ENCODE measurements around the gene SULT1C2. TPM values are rescaled to one million over a fixed set of nuclear protein-coding genes. Genes with fewer than 3 reads are reported as not detected.
A peak's percentile ranks its signal among the peaks of the same experiment; 100 is the strongest.

Gene SULT1C2
- total RNA-seq, 1 donor from 2014 or later: 0.28 TPM

DNA sequence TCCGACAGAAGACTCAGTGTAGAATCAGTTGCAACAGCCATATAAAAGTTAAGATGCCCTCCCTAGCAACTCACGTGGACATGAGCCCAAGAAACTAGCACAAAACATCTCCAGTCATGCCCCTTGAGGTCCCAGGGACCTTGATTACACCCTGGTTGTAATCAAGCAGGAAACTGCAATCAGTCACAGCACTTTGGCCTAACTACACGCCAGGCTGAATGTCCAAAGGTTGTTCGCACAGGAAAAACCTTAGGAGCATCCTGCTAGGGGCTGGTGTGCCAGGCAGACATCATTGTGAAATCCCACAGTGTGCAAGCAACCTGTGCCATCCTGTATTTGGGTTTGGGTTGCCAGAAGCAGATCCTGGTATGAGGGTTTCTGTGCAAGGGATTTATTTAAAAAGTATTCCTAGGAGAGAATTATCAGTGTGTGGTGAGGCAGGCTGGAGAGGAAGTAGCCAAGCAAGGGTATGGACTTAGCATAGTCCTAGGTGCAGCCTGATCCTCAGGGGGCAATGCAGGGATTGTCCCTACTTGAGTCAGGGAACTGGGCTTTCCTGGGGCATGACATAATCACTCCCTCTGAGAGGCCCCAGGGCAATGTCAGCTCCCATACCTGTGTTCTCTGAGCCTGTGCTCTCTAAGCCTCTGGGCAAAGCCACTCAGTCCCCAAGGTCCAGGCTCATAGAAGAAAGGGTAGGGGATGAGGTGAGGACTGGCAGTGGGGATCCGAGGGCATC, 17.8 kb upstream of the SULT1C2 start:
- no peaks in the 10 kb centered on the region for H3K27me3 ChIP-seq
- H2AFZ ChIP-seq (replicated peaks): no peak overlapping the region
- H3K27me3 Mint-ChIP-seq (ENCODE audit: insufficient read depth, low read depth): peaks cover 5% of the 10 kb centered on the region
- H3K36me3 ChIP-seq: no peaks in the 10 kb centered on the region
- H3K4me1 ChIP-seq: no peaks in the 10 kb centered on the region
- peak overlapping the region; percentile 57 for H3K27ac Mint-ChIP-seq
- peaks cover 3% of the 10 kb centered on the region for H3K9me3 Mint-ChIP-seq
- peak overlapping the region; percentile 50 for H3K4me3 Mint-ChIP-seq
- H3K4me3 ChIP-seq: no peak overlapping the region
- H3K9ac ChIP-seq: no peak overlapping the region
- H3K4me1 Mint-ChIP-seq: no peaks in the 10 kb centered on the region
- no peak for DNase-seq (ENCODE audit: low spot score)
- TF ChIP-seq EZH2 (IDR thresholded peaks at IDR 0.05) (no peak), EZH2phosphoT487 (IDR thresholded peaks at IDR 0.05) (no peak)
- TF ChIP-seq, protein P1, sequence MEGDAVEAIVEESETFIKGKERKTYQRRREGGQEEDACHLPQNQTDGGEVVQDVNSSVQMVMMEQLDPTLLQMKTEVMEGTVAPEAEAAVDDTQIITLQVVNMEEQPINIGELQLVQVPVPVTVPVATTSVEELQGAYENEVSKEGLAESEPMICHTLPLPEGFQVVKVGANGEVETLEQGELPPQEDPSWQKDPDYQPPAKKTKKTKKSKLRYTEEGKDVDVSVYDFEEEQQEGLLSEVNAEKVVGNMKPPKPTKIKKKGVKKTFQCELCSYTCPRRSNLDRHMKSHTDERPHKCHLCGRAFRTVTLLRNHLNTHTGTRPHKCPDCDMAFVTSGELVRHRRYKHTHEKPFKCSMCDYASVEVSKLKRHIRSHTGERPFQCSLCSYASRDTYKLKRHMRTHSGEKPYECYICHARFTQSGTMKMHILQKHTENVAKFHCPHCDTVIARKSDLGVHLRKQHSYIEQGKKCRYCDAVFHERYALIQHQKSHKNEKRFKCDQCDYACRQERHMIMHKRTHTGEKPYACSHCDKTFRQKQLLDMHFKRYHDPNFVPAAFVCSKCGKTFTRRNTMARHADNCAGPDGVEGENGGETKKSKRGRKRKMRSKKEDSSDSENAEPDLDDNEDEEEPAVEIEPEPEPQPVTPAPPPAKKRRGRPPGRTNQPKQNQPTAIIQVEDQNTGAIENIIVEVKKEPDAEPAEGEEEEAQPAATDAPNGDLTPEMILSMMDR (IDR thresholded peaks at IDR 0.05): no peak
- no peaks in the 10 kb centered on the region for H3K36me3 Mint-ChIP-seq
- no peaks in the 10 kb centered on the region for H4K20me1 ChIP-seq (ENCODE audit: low read depth)
- no peak overlapping the region for H3K4me2 ChIP-seq
- H3K79me2 ChIP-seq (ENCODE audit: low read depth): no peaks in the 10 kb centered on the region
- no peaks in the 10 kb centered on the region for H3K9me3 ChIP-seq (ENCODE audit: low read depth)
- H3K27ac ChIP-seq: no peak overlapping the region
- H3F3A ChIP-seq (ENCODE audit: low read depth): no peaks in the 10 kb centered on the region

DNA sequence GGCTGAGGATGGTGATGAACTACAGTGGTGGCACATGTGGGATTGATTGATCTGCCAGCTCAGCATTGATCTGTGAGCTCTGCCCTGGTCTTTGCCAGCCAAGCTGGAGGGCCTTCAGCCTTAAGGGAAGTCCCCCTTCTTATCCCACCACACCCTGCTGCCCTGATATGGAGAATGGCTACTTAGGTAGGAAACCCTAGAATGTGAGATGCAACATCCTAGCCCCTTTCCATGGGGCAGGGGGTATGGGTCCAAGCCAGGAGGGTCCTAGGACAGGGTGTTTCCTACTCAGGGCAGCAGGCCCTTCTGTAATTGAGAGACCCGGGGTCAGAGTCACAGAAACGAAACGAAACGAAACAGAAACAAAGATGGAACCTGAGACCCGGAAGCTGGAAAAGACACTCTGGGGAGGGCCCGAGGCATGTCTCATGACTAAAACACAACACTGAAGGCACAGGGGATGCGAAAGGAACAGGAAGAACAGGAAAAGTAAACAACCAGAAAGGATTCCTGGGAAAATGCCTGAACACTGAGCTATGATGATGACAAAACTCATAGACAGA, 16.9 kb upstream of the SULT1C2 start:
- Mint-ChIP-seq H3K4me3 (no peak overlapping the region), H3K4me1 (no peaks in the 10 kb centered on the region), H3K36me3 (no peaks in the 10 kb centered on the region), H3K27ac (no peak overlapping the region), H3K9me3 (peaks cover 3% of the 10 kb centered on the region), H3K27me3 (ENCODE audit: insufficient read depth, low read depth) (peaks cover 8% of the 10 kb centered on the region)
- H2AFZ ChIP-seq (replicated peaks): no peak overlapping the region
- H3K4me1 ChIP-seq: no peaks in the 10 kb centered on the region
- TF ChIP-seq, protein P1 (IDR thresholded peaks at IDR 0.05): no peak
- no peak for TF ChIP-seq EZH2 (IDR thresholded peaks at IDR 0.05)
- TF ChIP-seq EZH2phosphoT487 (IDR thresholded peaks at IDR 0.05): no peak
- no peaks in the 10 kb centered on the region for H3K79me2 ChIP-seq (ENCODE audit: low read depth)
- no peak overlapping the region for H3K27ac ChIP-seq
- H3K4me3 ChIP-seq: no peak overlapping the region
- H3F3A ChIP-seq (ENCODE audit: low read depth): no peaks in the 10 kb centered on the region
- DNase-seq (ENCODE audit: low spot score): no peak
- no peaks in the 10 kb centered on the region for H4K20me1 ChIP-seq (ENCODE audit: low read depth)
- H3K27me3 ChIP-seq: no peaks in the 10 kb centered on the region
- H3K4me2 ChIP-seq: no peak overlapping the region
- no peaks in the 10 kb centered on the region for H3K9me3 ChIP-seq (ENCODE audit: low read depth)
- no peaks in the 10 kb centered on the region for H3K36me3 ChIP-seq
- no peak overlapping the region for H3K9ac ChIP-seq

DNA sequence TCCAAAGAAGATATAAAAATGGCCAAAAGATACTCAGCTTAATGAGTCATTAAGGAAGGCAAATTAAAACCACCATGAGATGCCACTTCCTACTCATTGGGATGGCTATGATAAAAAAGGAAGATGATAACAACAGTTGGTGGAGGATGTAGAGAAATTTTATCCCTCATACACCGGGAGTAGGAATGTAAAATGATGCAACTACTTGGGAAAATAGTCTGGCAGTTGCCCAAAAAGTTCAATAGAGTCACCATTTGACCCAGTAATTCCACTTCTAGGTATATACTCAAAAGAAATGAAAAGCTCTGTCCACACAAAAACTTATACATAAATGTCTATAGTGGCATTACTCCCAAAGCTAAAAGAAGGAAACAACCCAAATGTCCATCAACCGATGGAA, 10.1 kb upstream of the SULT1C2 start:
- Histone ChIP-seq H2AFZ (replicated peaks) (no peak overlapping the region), H3K9ac (no peak overlapping the region), H3F3A (ENCODE audit: low read depth) (no peaks in the 10 kb centered on the region), H3K4me1 (no peaks in the 10 kb centered on the region), H3K4me3 (no peak overlapping the region), H3K9me3 (ENCODE audit: low read depth) (no peaks in the 10 kb centered on the region), H3K27ac (no peak overlapping the region), H4K20me1 (ENCODE audit: low read depth) (no peaks in the 10 kb centered on the region), H3K79me2 (ENCODE audit: low read depth) (no peaks in the 10 kb centered on the region), H3K36me3 (no peaks in the 10 kb centered on the region), H3K27me3 (no peaks in the 10 kb centered on the region), H3K4me2 (no peak overlapping the region)
- H3K27ac Mint-ChIP-seq: no peak overlapping the region
- H3K9me3 Mint-ChIP-seq: peaks cover 3% of the 10 kb centered on the region
- H3K36me3 Mint-ChIP-seq: no peaks in the 10 kb centered on the region
- TF ChIP-seq, protein P1 (IDR thresholded peaks at IDR 0.05): no peak
- TF ChIP-seq EZH2 (IDR thresholded peaks at IDR 0.05): no peak
- no peak for TF ChIP-seq EZH2phosphoT487 (IDR thresholded peaks at IDR 0.05)
- H3K4me1 Mint-ChIP-seq: no peaks in the 10 kb centered on the region
- H3K27me3 Mint-ChIP-seq (ENCODE audit: insufficient read depth, low read depth): peaks cover 6% of the 10 kb centered on the region
- no peak for DNase-seq (ENCODE audit: low spot score)
- no peak overlapping the region for H3K4me3 Mint-ChIP-seq
